KMS-11 (cell line): Measurements from ENCODE around the gene FOXN3.

Experiments
- H2AFZ ChIP-seq: fragments of 200-600 bp; sonication (generic); 2 replicates; pipeline ENCODE4 v1.6.1; 2016; ENCODE audit warnings: antibody characterized with exemption, mixed run types, low read depth
- H3K27ac ChIP-seq: fragments of 200-600 bp; sonication (generic); 2 replicates; pipeline ENCODE4 v1.6.1; 2016; ENCODE audit warnings: mild to moderate bottlenecking, mixed run types
- H3K27me3 ChIP-seq: fragments of 200-600 bp; sonication (generic); 2 replicates; pipeline ENCODE4 v1.6.1; 2017; ENCODE audit warnings: mild to moderate bottlenecking, low read depth, mixed run types, moderate library complexity; ENCODE audit not compliant: insufficient read depth
- H3K36me3 ChIP-seq: fragments of 200-600 bp; sonication (generic); 2 replicates; pipeline ENCODE4 v1.6.1; 2017; ENCODE audit warnings: mild to moderate bottlenecking, mixed run types; ENCODE audit not compliant: insufficient read depth
- H3K4me1 ChIP-seq: fragments of 200-600 bp; sonication (generic); 2 replicates; pipeline ENCODE4 v1.6.1; 2016; ENCODE audit warnings: mild to moderate bottlenecking, low read depth, mixed run types; ENCODE audit not compliant: poor library complexity, severe bottlenecking
- H3K4me2 ChIP-seq: fragments of 200-600 bp; sonication (generic); 2 replicates; pipeline ENCODE4 v1.7.0; 2016; ENCODE audit warnings: mild to moderate bottlenecking, mixed run types
- H3K4me3 ChIP-seq: fragments of 200-600 bp; sonication (generic); IDR thresholded peaks from 2 replicates; pipeline ENCODE4 v1.6.1; 2017; ENCODE audit warnings: low read depth, low read length, mixed read lengths; ENCODE audit not compliant: insufficient read depth
- H3K79me2 ChIP-seq: fragments of 200-600 bp; sonication (generic); 2 replicates; pipeline ENCODE4 v1.6.1; 2016; ENCODE audit warnings: low read depth, mixed run types; ENCODE audit not compliant: insufficient read depth
- H3K9ac ChIP-seq: fragments of 200-600 bp; sonication (generic); 2 replicates; pipeline ENCODE4 v1.6.1; 2016; ENCODE audit warnings: mild to moderate bottlenecking, mixed run types
- H4K20me1 ChIP-seq: fragments of 200-600 bp; sonication (generic); 2 replicates; pipeline ENCODE4 v1.6.1; 2016; ENCODE audit warnings: mild to moderate bottlenecking, mixed run types; ENCODE audit not compliant: insufficient read depth
- CTCF ChIP-seq: fragments of 200-600 bp; sonication (generic); conservative IDR thresholded peaks from 2 replicates; pipeline ENCODE4 v1.6.1; 2017; ENCODE audit warnings: low read depth, mild to moderate bottlenecking, antibody characterized with exemption, low read length, moderate library complexity, mixed read lengths

Gene FOXN3

GRCh38 chr14:89371585-89372511 is 45.2 kb downstream of the FOXN3 start:
- no peaks in the 10 kb centered on the region for H3K36me3 ChIP-seq
- no peak overlapping the region for H3K4me2 ChIP-seq
- no peak for TF ChIP-seq CTCF
- no peak overlapping the region for H2AFZ ChIP-seq
- H3K79me2 ChIP-seq, result no peaks in the 10 kb centered on the region
- H3K4me3 ChIP-seq, result no peak overlapping the region
- no peaks in the 10 kb centered on the region for H3K4me1 ChIP-seq
- H3K27me3 ChIP-seq, result no peaks in the 10 kb centered on the region
- no peaks in the 10 kb centered on the region for H4K20me1 ChIP-seq
- no peak overlapping the region for H3K9ac ChIP-seq
- no peak overlapping the region for H3K27ac ChIP-seq

DNA sequence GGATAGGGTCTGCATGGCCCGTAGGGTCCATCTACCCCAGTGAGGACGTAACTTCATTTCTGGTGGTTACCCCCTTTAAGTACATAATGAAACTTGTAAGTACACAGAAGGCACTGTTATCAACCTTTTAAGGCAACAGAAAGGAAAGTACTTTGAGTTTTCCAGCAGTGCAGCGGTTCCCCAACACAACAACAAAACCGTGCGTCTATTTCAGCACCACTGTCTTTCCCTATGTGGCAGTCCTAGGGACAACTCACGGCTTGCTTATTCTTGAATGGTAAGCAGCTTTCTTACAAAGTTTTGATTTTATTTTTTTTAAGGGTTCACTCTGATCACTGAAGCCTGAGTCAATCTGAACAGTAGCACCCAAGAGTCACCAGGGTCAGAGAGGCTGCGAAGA is 46.3 kb downstream of the FOXN3 start:
- H3K36me3 ChIP-seq, result no peaks in the 10 kb centered on the region
- no peak overlapping the region for H3K4me3 ChIP-seq
- no peaks in the 10 kb centered on the region for H4K20me1 ChIP-seq
- no peak for TF ChIP-seq CTCF
- H3K4me2 ChIP-seq, result no peak overlapping the region
- no peaks in the 10 kb centered on the region for H3K4me1 ChIP-seq
- no peak overlapping the region for H2AFZ ChIP-seq
- no peak overlapping the region for H3K27ac ChIP-seq
- H3K79me2 ChIP-seq, result no peaks in the 10 kb centered on the region
- no peaks in the 10 kb centered on the region for H3K27me3 ChIP-seq
- no peak overlapping the region for H3K9ac ChIP-seq

DNA sequence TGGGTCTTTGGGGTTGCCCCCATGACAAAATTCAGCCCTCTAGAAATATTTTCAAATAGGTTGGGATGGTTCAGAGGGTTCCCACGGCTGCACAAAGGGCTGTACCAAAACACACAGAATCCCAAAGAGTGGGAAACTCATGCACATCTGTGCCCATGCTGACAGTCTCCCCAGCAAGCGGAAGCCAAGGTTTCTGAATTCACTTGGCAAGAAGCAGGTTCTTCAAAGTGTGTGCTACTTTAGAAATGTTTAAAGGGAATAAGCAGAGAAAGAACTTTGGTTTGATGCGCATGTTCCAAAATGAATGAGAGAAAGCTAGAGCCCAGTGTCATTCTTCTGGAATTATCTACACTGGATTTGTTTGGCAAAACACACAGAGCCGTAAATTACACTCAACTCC is 46.7 kb downstream of the FOXN3 start:
- no peak overlapping the region for H3K9ac ChIP-seq
- no peak overlapping the region for H3K4me3 ChIP-seq
- no peak overlapping the region for H2AFZ ChIP-seq
- H3K27ac ChIP-seq, result no peak overlapping the region
- H3K27me3 ChIP-seq, result no peaks in the 10 kb centered on the region
- H3K4me2 ChIP-seq, result no peak overlapping the region
- H4K20me1 ChIP-seq, result no peaks in the 10 kb centered on the region
- no peaks in the 10 kb centered on the region for H3K4me1 ChIP-seq
- H3K79me2 ChIP-seq, result no peaks in the 10 kb centered on the region
- no peaks in the 10 kb centered on the region for H3K36me3 ChIP-seq
- no peak for TF ChIP-seq CTCF

DNA sequence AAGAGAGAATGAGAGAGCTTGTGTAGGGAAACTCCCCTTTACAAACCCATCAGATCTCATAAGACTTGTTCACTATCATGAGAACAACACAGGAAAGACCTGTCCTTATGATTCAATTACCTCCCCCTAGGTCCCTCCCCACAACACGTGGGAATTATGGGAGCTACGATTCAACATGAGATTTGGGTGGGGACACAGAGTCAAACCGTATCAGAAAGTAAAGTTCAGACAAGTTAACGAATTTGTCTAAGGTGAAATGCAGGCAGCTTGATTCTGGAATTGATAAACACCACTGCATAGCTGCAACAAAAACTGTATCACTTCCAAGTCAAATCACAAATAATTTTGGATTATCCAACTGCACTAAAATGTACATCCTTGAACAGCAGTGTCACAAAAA is 47.4 kb downstream of the FOXN3 start:
- no peaks in the 10 kb centered on the region for H3K36me3 ChIP-seq
- H2AFZ ChIP-seq, result no peak overlapping the region
- no peaks in the 10 kb centered on the region for H3K79me2 ChIP-seq
- H3K4me1 ChIP-seq, result no peaks in the 10 kb centered on the region
- no peak overlapping the region for H3K4me2 ChIP-seq
- no peak for TF ChIP-seq CTCF
- no peaks in the 10 kb centered on the region for H3K27me3 ChIP-seq
- H3K9ac ChIP-seq, result no peak overlapping the region
- no peak overlapping the region for H3K4me3 ChIP-seq
- no peaks in the 10 kb centered on the region for H4K20me1 ChIP-seq
- no peak overlapping the region for H3K27ac ChIP-seq
